ENCODE data around the gene WDR12. TPM values are rescaled to one million over a fixed set of nuclear protein-coding genes. Genes with fewer than 3 reads are reported as not detected.

Gene WDR12
- total and polyA plus RNA-seq, 2 of the 13 experiments (the other 11 are each of a cell fraction or from before 2014, with no cell fraction given): 94.4 to 216 TPM

GRCh38 chr2:202881570-202881969 lies 29.9 kb downstream of the WDR12 start (continued):
- TF ChIP-seq HNF4G (IDR thresholded peaks at IDR 0.05; ENCODE audit: borderline replicate concordance, low read depth, low read length): 0 out of 2 replicates have a peak, but pooled peaks have one; percentile 11
- TF ChIP-seq HNF4G (CRISPR knock-in tag; IDR thresholded peaks at IDR 0.05; ENCODE audit: borderline replicate concordance, low read depth): no peak
- TF ChIP-seq, protein P1, sequence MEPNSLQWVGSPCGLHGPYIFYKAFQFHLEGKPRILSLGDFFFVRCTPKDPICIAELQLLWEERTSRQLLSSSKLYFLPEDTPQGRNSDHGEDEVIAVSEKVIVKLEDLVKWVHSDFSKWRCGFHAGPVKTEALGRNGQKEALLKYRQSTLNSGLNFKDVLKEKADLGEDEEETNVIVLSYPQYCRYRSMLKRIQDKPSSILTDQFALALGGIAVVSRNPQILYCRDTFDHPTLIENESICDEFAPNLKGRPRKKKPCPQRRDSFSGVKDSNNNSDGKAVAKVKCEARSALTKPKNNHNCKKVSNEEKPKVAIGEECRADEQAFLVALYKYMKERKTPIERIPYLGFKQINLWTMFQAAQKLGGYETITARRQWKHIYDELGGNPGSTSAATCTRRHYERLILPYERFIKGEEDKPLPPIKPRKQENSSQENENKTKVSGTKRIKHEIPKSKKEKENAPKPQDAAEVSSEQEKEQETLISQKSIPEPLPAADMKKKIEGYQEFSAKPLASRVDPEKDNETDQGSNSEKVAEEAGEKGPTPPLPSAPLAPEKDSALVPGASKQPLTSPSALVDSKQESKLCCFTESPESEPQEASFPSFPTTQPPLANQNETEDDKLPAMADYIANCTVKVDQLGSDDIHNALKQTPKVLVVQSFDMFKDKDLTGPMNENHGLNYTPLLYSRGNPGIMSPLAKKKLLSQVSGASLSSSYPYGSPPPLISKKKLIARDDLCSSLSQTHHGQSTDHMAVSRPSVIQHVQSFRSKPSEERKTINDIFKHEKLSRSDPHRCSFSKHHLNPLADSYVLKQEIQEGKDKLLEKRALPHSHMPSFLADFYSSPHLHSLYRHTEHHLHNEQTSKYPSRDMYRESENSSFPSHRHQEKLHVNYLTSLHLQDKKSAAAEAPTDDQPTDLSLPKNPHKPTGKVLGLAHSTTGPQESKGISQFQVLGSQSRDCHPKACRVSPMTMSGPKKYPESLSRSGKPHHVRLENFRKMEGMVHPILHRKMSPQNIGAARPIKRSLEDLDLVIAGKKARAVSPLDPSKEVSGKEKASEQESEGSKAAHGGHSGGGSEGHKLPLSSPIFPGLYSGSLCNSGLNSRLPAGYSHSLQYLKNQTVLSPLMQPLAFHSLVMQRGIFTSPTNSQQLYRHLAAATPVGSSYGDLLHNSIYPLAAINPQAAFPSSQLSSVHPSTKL (CRISPR knock-in tag; IDR thresholded peaks at IDR 0.05): peak; percentile 73
- no peak for TF ChIP-seq ZNF205 (CRISPR knock-in tag; IDR thresholded peaks at IDR 0.05)
- no peak for TF ChIP-seq SOX13 (IDR thresholded peaks at IDR 0.05)
- peak in 1 of 2 experiments; percentile 52; a peak in 1 of 4 replicates for TF ChIP-seq SOX13 (CRISPR knock-in tag; conservative IDR thresholded peaks at IDR 0.05 in 1 of 2, IDR thresholded peaks at IDR 0.05 in 1 of 2)
- TF ChIP-seq TBX3 (IDR thresholded peaks at IDR 0.05; ENCODE audit: borderline replicate concordance): 0 out of 2 replicates have a peak, but pooled peaks have one; percentile 47
- TF ChIP-seq NR2F1 (CRISPR knock-in tag; IDR thresholded peaks at IDR 0.05): peak; percentile 61 to 86
- no peak for TF ChIP-seq SMYD3 (CRISPR knock-in tag; IDR thresholded peaks at IDR 0.05)
- no peak for TF ChIP-seq ATF2 (CRISPR knock-in tag; IDR thresholded peaks at IDR 0.05)
- TF ChIP-seq FOXP1 (IDR thresholded peaks at IDR 0.05): peak; percentile 69
- TF ChIP-seq FOXP1 (CRISPR knock-in tag; IDR thresholded peaks at IDR 0.05): peak; percentile 72
- TF ChIP-seq CREM (IDR thresholded peaks at IDR 0.05): peak; percentile 17; the same call in 1 of the 2 replicates
- no peak for TF ChIP-seq CREM (CRISPR knock-in tag; IDR thresholded peaks at IDR 0.05)
- 0 out of 2 replicates have a peak, but pooled peaks have one; percentile 42 for TF ChIP-seq ZFP82 (CRISPR knock-in tag; IDR thresholded peaks at IDR 0.05; ENCODE audit: borderline replicate concordance)
- TF ChIP-seq HDAC2 (CRISPR knock-in tag; IDR thresholded peaks at IDR 0.05): peak; percentile 44; the same call in 1 of the 2 replicates
- TF ChIP-seq HHEX (CRISPR knock-in tag; IDR thresholded peaks at IDR 0.05): peak; percentile 78
- TF ChIP-seq, protein P2, sequence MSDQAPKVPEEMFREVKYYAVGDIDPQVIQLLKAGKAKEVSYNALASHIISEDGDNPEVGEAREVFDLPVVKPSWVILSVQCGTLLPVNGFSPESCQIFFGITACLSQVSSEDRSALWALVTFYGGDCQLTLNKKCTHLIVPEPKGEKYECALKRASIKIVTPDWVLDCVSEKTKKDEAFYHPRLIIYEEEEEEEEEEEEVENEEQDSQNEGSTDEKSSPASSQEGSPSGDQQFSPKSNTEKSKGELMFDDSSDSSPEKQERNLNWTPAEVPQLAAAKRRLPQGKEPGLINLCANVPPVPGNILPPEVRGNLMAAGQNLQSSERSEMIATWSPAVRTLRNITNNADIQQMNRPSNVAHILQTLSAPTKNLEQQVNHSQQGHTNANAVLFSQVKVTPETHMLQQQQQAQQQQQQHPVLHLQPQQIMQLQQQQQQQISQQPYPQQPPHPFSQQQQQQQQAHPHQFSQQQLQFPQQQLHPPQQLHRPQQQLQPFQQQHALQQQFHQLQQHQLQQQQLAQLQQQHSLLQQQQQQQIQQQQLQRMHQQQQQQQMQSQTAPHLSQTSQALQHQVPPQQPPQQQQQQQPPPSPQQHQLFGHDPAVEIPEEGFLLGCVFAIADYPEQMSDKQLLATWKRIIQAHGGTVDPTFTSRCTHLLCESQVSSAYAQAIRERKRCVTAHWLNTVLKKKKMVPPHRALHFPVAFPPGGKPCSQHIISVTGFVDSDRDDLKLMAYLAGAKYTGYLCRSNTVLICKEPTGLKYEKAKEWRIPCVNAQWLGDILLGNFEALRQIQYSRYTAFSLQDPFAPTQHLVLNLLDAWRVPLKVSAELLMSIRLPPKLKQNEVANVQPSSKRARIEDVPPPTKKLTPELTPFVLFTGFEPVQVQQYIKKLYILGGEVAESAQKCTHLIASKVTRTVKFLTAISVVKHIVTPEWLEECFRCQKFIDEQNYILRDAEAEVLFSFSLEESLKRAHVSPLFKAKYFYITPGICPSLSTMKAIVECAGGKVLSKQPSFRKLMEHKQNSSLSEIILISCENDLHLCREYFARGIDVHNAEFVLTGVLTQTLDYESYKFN (CRISPR knock-in tag; conservative IDR thresholded peaks at IDR 0.05): peak; percentile 68
- peak; percentile 68 for TF ChIP-seq SALL1 (CRISPR knock-in tag; IDR thresholded peaks at IDR 0.05)
- TF ChIP-seq, protein P3, sequence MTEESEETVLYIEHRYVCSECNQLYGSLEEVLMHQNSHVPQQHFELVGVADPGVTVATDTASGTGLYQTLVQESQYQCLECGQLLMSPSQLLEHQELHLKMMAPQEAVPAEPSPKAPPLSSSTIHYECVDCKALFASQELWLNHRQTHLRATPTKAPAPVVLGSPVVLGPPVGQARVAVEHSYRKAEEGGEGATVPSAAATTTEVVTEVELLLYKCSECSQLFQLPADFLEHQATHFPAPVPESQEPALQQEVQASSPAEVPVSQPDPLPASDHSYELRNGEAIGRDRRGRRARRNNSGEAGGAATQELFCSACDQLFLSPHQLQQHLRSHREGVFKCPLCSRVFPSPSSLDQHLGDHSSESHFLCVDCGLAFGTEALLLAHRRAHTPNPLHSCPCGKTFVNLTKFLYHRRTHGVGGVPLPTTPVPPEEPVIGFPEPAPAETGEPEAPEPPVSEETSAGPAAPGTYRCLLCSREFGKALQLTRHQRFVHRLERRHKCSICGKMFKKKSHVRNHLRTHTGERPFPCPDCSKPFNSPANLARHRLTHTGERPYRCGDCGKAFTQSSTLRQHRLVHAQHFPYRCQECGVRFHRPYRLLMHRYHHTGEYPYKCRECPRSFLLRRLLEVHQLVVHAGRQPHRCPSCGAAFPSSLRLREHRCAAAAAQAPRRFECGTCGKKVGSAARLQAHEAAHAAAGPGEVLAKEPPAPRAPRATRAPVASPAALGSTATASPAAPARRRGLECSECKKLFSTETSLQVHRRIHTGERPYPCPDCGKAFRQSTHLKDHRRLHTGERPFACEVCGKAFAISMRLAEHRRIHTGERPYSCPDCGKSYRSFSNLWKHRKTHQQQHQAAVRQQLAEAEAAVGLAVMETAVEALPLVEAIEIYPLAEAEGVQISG (CRISPR knock-in tag; IDR thresholded peaks at IDR 0.05): 0 out of 2 replicates have a peak, but pooled peaks have one; percentile 13
